Measurements from ENCODE around the gene TNS3. TPM values are rescaled to one million over a fixed set of nuclear protein-coding genes. Genes with fewer than 3 reads are reported as not detected.

Gene TNS3
- total and polyA plus RNA-seq, 10 of the 15 experiments (the other 5 are each of a cell fraction or from before 2014, with no cell fraction given): 0.27 to 2.7 (median 0.79) TPM

GRCh38 chr7:47394751-47395252 lies 187.1 kb downstream of the TNS3 start:
- Histone ChIP-seq H3K4me2 (ENCODE audit: control insufficient read depth, insufficient read depth) (no peak overlapping the region), H3K27ac (ENCODE audit: control insufficient read depth, insufficient read depth) (no peak overlapping the region), H3K27me3 (replicated peaks in 1 of 2; ENCODE audit: control insufficient read depth in 2 of 2, insufficient read depth in 2 of 2, low read length in 1 of 2) (no peaks in the 10 kb centered on the region; a peak in 1 of 4 replicates), H3K9ac (ENCODE audit: control insufficient read depth, insufficient read depth, low read length) (no peak overlapping the region), H3K9me3 (replicated peaks; ENCODE audit: control insufficient read depth, insufficient read depth, low read length) (no peaks in the 10 kb centered on the region), H4K20me1 (ENCODE audit: control insufficient read depth, insufficient read depth) (no peaks in the 10 kb centered on the region), H3K4me3 (no peak overlapping the region), H3K36me3 (ENCODE audit: control insufficient read depth in 2 of 2, insufficient read depth in 2 of 2, low read length in 1 of 2) (no peaks in the 10 kb centered on the region), H3K4me1 (ENCODE audit: control insufficient read depth, insufficient read depth, low read length) (no peaks in the 10 kb centered on the region), H3K79me2 (ENCODE audit: control insufficient read depth, insufficient read depth, low read length) (no peaks in the 10 kb centered on the region), H2AFZ (ENCODE audit: control insufficient read depth, low read depth, low read length) (no peak overlapping the region)
- ChIA-PET CTCF (no interaction called here), SMC1A (ENCODE audit: uncharacterized antibody, unreplicated experiment) (no interaction called here), POLR2A (no interaction called here), RAD21 (ENCODE audit: unreplicated experiment) (no interaction called here)
- in situ Hi-C loops (cut with MboI) (no loop called here), intact Hi-C loops (cut with micrococcal nuclease; ENCODE audit: unreplicated experiment) (no loop called here)
- DNase-seq (ENCODE audit: low read depth, low spot score) (no peak), ATAC-seq (no peak), FAIRE-seq (no peak)
- WGBS (ENCODE audit: insufficient coverage, insufficient replicate concordance, low lambda C conversion rate, missing lambda C conversion rate): 55% methylated on average over 11 of the region's 11 CpGs
- TF ChIP-seq PAX8 (IDR thresholded peaks at IDR 0.05) (no peak), IRF5 (IDR thresholded peaks at IDR 0.05; ENCODE audit: borderline replicate concordance) (no peak), SREBF1 (IDR thresholded peaks at IDR 0.05; ENCODE audit: low read length) (no peak), E4F1 (IDR thresholded peaks at IDR 0.05; ENCODE audit: borderline replicate concordance, partially characterized antibody) (no peak), HDAC2 (IDR thresholded peaks at IDR 0.05) (no peak), KLF5 (IDR thresholded peaks at IDR 0.05; ENCODE audit: partially characterized antibody) (no peak), SUZ12 (IDR thresholded peaks at IDR 0.05; ENCODE audit: unreplicated experiment) (no peak), PAX5 (IDR thresholded peaks at IDR 0.05; ENCODE audit: borderline replicate concordance, low read depth, low read length) (no peak), ZZZ3 (IDR thresholded peaks at IDR 0.05; ENCODE audit: control insufficient read depth, insufficient read length, low read depth) (no peak), SMAD1 (IDR thresholded peaks at IDR 0.05; ENCODE audit: low read depth, partially characterized antibody) (no peak)
- no TSS peak for BruUV-seq (replicated peaks)

All from GM12878 (cell line).